WTC11 (cell line): ENCODE measurements around the gene LCORL.

Experiments used
- CREB1 ChIP-seq: sonication (generic); formaldehyde crosslinking; IDR thresholded peaks from 2 replicates; pipeline ENCODE4 v1.8.0; 2023; ENCODE audit warnings: mild to moderate bottlenecking, missing genetic modification reagents
- FOXK1 ChIP-seq: sonication (generic); formaldehyde crosslinking; IDR thresholded peaks from 2 replicates; pipeline ENCODE4 v1.8.0; 2022; ENCODE audit warnings: mild to moderate bottlenecking, moderate library complexity, missing genetic modification reagents
- MXD4 ChIP-seq: fragments of 250-450 bp; sonication (Bioruptor Pico); IDR thresholded peaks from 2 replicates; pipeline ENCODE4 v1.8.0; 2021; ENCODE audit warnings: mild to moderate bottlenecking, moderate library complexity, borderline replicate concordance
- TF ChIP-seq, protein P1 (sequence below): sonication (generic); formaldehyde crosslinking; IDR thresholded peaks from 2 replicates; pipeline ENCODE4 v1.8.0; 2023; ENCODE audit warnings: missing genetic modification reagents
- TF ChIP-seq, protein P2 (sequence below): fragments of 200-600 bp; IDR thresholded peaks from 2 replicates; pipeline ENCODE4 v1.8.0; 2022; ENCODE audit warnings: antibody characterized with exemption
- TF ChIP-seq, protein P3 (sequence below): sonication (generic); formaldehyde crosslinking; IDR thresholded peaks from 2 replicates; pipeline ENCODE4 v1.8.1; 2022; ENCODE audit warnings: low read depth, missing genetic modification reagents, borderline replicate concordance

DNA sequence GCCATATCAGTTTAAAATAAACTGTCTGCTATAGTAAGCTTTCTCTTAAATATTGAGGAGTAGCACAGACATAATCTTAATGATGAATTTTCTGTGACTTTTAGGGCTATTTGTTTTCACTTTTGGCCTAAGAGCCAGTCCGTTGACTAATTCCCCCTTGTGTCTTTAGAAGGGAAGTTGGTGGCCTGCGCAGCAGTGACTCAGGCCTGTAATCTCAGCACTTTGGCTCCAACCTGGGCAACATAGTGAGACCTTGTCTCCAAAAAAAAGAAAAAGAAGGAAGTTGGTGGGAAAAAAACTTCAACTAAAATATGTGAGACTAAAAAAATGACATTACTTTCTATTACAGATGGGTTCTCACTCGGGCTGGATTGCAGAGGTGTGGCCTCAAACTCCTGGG is 207.4 kb downstream of the LCORL start:
- TF ChIP-seq MXD4 (CRISPR knock-in tag): no peak
- no peak for TF ChIP-seq CREB1 (CRISPR knock-in tag)
- no peak for TF ChIP-seq FOXK1 (CRISPR knock-in tag)
- TF ChIP-seq, protein P1, sequence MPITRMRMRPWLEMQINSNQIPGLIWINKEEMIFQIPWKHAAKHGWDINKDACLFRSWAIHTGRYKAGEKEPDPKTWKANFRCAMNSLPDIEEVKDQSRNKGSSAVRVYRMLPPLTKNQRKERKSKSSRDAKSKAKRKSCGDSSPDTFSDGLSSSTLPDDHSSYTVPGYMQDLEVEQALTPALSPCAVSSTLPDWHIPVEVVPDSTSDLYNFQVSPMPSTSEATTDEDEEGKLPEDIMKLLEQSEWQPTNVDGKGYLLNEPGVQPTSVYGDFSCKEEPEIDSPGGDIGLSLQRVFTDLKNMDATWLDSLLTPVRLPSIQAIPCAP (CRISPR knock-in tag): no peak
- TF ChIP-seq, protein P2, sequence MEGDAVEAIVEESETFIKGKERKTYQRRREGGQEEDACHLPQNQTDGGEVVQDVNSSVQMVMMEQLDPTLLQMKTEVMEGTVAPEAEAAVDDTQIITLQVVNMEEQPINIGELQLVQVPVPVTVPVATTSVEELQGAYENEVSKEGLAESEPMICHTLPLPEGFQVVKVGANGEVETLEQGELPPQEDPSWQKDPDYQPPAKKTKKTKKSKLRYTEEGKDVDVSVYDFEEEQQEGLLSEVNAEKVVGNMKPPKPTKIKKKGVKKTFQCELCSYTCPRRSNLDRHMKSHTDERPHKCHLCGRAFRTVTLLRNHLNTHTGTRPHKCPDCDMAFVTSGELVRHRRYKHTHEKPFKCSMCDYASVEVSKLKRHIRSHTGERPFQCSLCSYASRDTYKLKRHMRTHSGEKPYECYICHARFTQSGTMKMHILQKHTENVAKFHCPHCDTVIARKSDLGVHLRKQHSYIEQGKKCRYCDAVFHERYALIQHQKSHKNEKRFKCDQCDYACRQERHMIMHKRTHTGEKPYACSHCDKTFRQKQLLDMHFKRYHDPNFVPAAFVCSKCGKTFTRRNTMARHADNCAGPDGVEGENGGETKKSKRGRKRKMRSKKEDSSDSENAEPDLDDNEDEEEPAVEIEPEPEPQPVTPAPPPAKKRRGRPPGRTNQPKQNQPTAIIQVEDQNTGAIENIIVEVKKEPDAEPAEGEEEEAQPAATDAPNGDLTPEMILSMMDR: no peak
- TF ChIP-seq, protein P3, sequence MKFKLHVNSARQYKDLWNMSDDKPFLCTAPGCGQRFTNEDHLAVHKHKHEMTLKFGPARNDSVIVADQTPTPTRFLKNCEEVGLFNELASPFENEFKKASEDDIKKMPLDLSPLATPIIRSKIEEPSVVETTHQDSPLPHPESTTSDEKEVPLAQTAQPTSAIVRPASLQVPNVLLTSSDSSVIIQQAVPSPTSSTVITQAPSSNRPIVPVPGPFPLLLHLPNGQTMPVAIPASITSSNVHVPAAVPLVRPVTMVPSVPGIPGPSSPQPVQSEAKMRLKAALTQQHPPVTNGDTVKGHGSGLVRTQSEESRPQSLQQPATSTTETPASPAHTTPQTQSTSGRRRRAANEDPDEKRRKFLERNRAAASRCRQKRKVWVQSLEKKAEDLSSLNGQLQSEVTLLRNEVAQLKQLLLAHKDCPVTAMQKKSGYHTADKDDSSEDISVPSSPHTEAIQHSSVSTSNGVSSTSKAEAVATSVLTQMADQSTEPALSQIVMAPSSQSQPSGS: no peak
